Activated CD8-positive, alpha-beta T cell treated with anti-CD3 and anti-CD28 coated beads for 36 hours (primary cell): ENCODE data around the gene NOC2L. TPM values are rescaled to one million over a fixed set of nuclear protein-coding genes. Genes with fewer than 3 reads are reported as not detected.

ENCODE experiments used
- ATAC-seq: fragments of 200-7000 bp; cut with Tn5 transposase; one replicate; pipeline ENCODE4 v1.10.0; 2021; ENCODE audit warnings: mild to moderate bottlenecking, moderate library complexity
- CTCF ChIA-PET: fragments of 350-600 bp; sonication (Branson Sonifier 250); formaldehyde crosslinking; loops from one replicate; lab custom pipeline; 2021; ENCODE audit warnings: antibody characterized with exemption; lab: Charles Lee
- POLR2A ChIA-PET: fragments of 350-600 bp; sonication (Branson Sonifier 250); formaldehyde crosslinking; loops from one replicate; lab custom pipeline; 2021; ENCODE audit warnings: antibody characterized with exemption; lab: Charles Lee
- DNase-seq: peaks from one replicate; pipeline ENCODE4 v3.0.0-alpha.2; 2020
- H3K27ac Mint-ChIP-seq: one replicate; pipeline ENCODE4 v1.8.0; 2021; ENCODE audit warnings: mild to moderate bottlenecking, mixed read lengths
- H3K27me3 Mint-ChIP-seq: one replicate; pipeline ENCODE4 v1.8.0; 2021; ENCODE audit warnings: mixed read lengths
- H3K36me3 Mint-ChIP-seq: one replicate; pipeline ENCODE4 v1.8.0; 2021; ENCODE audit warnings: low read depth, mixed read lengths
- H3K4me1 Mint-ChIP-seq: one replicate; pipeline ENCODE4 v1.8.0; 2021; ENCODE audit warnings: low read depth, mixed read lengths
- H3K4me3 Mint-ChIP-seq: one replicate; pipeline ENCODE4 v1.8.0; 2021; ENCODE audit warnings: mild to moderate bottlenecking, moderate library complexity, mixed read lengths
- H3K9me3 Mint-ChIP-seq: one replicate; pipeline ENCODE4 v1.8.0; 2021; ENCODE audit warnings: mixed read lengths
- intact Hi-C: fragments of 100-400 bp; cut with micrococcal nuclease; formaldehyde crosslinking; loops from one replicate; pipeline ENCODE4 v1.10.0; 2022
- total RNA-seq, 2 experiments: library from RNA; stranded (reverse); gene quantifications; one replicate each; pipeline ENCODE4 v1.2.3, GENCODE V29; 2021
- TF ChIP-seq, protein P1 (sequence below): fragments of 200-600 bp; IDR thresholded peaks from one replicate; pipeline ENCODE4 v1.8.0; 2022; ENCODE audit warnings: antibody characterized with exemption, mild to moderate bottlenecking

NOC2L gene
- total RNA-seq, 2 experiments from 2014 or later, result 138 to 139 TPM

DNA sequence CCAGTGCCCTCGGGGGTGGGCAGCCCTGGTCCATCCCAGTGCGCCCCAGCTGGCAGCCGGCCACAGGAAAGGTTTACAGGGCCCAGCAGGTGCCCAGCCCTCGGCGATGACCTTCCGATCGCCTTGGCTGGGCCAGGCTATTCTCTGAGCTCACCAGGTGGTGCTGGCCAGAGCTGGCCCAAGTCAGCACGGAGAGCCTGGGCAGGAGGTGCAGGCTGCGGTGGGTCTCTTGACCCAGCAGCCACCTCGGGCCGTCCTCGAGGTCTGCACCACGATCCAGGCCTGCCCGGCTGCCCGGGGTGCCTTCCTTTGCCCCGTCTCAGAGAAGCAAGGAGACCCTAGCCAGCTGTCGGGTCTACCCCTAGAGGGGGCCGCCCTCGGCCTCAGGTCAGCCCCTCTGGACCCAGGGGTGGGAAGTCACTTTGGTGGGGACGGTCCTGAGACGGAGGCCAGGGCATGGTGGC is 22.5 kb upstream of the NOC2L start:
- TF ChIP-seq, protein P1, sequence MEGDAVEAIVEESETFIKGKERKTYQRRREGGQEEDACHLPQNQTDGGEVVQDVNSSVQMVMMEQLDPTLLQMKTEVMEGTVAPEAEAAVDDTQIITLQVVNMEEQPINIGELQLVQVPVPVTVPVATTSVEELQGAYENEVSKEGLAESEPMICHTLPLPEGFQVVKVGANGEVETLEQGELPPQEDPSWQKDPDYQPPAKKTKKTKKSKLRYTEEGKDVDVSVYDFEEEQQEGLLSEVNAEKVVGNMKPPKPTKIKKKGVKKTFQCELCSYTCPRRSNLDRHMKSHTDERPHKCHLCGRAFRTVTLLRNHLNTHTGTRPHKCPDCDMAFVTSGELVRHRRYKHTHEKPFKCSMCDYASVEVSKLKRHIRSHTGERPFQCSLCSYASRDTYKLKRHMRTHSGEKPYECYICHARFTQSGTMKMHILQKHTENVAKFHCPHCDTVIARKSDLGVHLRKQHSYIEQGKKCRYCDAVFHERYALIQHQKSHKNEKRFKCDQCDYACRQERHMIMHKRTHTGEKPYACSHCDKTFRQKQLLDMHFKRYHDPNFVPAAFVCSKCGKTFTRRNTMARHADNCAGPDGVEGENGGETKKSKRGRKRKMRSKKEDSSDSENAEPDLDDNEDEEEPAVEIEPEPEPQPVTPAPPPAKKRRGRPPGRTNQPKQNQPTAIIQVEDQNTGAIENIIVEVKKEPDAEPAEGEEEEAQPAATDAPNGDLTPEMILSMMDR, result no peak
- H3K27me3 Mint-ChIP-seq, result peaks cover 26% of the 10 kb centered on the region
- no peak overlapping the region for H3K4me3 Mint-ChIP-seq
- CTCF ChIA-PET, result interaction anchor here (1.3 to 1.8 kb wide), 3 partner anchors 10 to 33 kb away, joined by 3 to 7 read pairs (median 3); no protein-coding TSS in a partner anchor
- no peak for ATAC-seq
- intact Hi-C loops, result no loop called here
- no peak overlapping the region for H3K27ac Mint-ChIP-seq
- DNase-seq, result no peak
- no peaks in the 10 kb centered on the region for H3K9me3 Mint-ChIP-seq
- POLR2A ChIA-PET, result interaction anchor here (1.0 to 1.7 kb wide), 2 partner anchors 27 to 32 kb away, joined by 3 to 4 read pairs; partner anchors contain the start of gene ISG15
- no peaks in the 10 kb centered on the region for H3K36me3 Mint-ChIP-seq
- H3K4me1 Mint-ChIP-seq, result peaks cover 4% of the 10 kb centered on the region

DNA sequence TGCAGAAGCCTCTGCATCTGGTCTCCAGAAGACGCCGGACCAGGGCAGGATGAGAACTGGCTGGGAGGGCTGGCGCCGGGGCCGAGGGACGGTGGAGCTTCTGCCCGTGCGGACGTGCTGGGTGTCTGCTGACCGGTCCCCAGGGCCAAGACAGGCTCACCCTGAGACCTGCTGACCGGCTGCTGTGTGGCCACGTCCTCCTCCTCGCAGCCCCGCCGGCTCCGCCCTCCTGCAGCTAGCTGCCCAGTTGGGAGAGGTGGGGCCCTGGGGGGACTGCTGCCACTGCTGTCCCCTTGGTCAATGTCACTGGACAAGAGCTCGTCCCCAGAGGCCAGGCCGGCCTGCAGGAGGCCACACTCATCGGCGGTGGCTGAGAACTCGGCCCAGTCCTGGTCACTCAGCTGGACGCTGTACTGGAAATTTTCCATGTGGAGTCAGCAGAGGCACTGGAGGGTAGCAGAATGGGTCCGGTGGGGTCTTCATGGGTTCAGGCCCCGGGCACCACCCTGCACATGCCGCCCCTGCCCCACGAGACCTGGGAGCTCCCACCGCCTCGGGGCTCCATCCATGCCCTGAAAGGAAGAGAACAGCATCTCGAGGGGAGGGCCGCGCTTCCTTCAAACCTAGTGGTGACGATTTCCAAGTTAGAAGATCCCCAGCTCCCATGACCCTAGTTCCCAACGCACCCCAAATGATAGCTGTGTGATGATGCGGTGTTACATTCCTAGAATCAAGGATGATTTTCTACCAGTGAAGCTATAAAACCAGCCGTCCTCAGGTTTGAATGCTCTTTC is 21.7 kb upstream of the NOC2L start:
- intact Hi-C loops, result no loop called here
- Mint-ChIP-seq H3K27ac (no peak overlapping the region), H3K4me1 (peaks cover 4% of the 10 kb centered on the region), H3K9me3 (no peaks in the 10 kb centered on the region), H3K4me3 (no peak overlapping the region), H3K27me3 (peaks cover 24% of the 10 kb centered on the region), H3K36me3 (no peaks in the 10 kb centered on the region)
- ChIA-PET POLR2A (interaction anchor here (1.0 to 1.5 kb wide), 2 partner anchors 12 to 26 kb away, joined by 3 to 4 read pairs; no protein-coding TSS in a partner anchor), CTCF (interaction anchor here (1.3 to 1.8 kb wide), 3 partner anchors 9 to 34 kb away, joined by 3 to 7 read pairs (median 3); no protein-coding TSS in a partner anchor)
- ATAC-seq (no peak), DNase-seq (no peak)
- TF ChIP-seq, protein P1, result no peak

DNA sequence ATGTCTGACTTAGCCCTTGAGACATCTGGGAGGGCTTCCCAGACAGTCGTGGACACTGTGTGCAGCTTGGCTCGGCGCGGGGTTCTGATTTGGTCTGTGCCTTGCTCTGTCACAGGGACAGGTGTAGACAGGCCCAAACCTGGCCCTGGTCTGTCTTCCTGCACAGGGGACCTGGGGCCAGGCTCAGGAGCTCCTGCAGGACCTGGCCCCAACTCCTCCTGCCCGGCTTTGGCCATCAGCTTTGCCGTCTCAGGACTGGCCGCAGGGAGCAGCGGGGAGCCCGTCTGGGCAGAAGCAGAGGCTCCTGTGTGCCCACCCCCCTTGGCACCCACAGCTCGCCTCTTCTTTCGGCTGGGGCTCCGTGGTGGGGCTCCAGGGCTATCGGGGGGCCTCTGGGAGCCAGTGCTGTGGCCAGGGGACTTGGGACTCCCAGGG is 21.1 kb upstream of the NOC2L start:
- no peak overlapping the region for H3K4me3 Mint-ChIP-seq
- no peak overlapping the region for H3K27ac Mint-ChIP-seq
- intact Hi-C loops, result no loop called here
- POLR2A ChIA-PET, result interaction anchor here (1.5 kb wide), 1 partner anchor 12 kb away, joined by 4 read pairs; no protein-coding TSS in a partner anchor
- CTCF ChIA-PET, result interaction anchor here (1.8 kb wide), 1 partner anchor 22 kb away, joined by 7 read pairs; no protein-coding TSS in a partner anchor
- DNase-seq (no peak), ATAC-seq (no peak)
- H3K4me1 Mint-ChIP-seq, result peaks cover 4% of the 10 kb centered on the region
- H3K36me3 Mint-ChIP-seq, result no peaks in the 10 kb centered on the region
- TF ChIP-seq, protein P1, result no peak
- no peaks in the 10 kb centered on the region for H3K9me3 Mint-ChIP-seq
- peaks cover 21% of the 10 kb centered on the region for H3K27me3 Mint-ChIP-seq

DNA sequence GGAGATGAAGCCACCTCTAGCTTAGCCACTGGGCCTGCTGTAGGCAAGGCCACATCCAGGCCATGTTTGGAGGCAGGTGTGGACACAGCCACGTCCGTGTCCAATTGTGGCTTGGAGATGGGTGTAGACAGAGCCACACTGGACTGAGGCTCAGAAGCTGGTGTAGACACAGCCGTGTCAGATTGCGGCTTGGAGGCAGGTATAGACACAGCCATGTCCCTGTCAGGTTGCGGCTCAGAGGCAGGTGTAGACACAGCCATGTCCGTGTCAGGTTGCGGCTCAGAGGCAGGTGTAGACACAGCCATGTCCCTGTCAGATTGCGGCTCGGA is 20.7 kb upstream of the NOC2L start:
- Mint-ChIP-seq H3K4me1 (peaks cover 4% of the 10 kb centered on the region), H3K27ac (no peak overlapping the region), H3K9me3 (no peaks in the 10 kb centered on the region), H3K36me3 (no peaks in the 10 kb centered on the region), H3K4me3 (no peak overlapping the region), H3K27me3 (peaks cover 20% of the 10 kb centered on the region)
- intact Hi-C loops, result no loop called here
- TF ChIP-seq, protein P1, result no peak
- ChIA-PET CTCF (no interaction called here), POLR2A (interaction anchor here (1.5 kb wide), 1 partner anchor 13 kb away, joined by 4 read pairs; no protein-coding TSS in a partner anchor)
- ATAC-seq (no peak), DNase-seq (no peak)
